HG03025 (cell line): Measurements from ENCODE around the gene RIPOR1.

Experiments used
- ATAC-seq: cut with Tn5 transposase; IDR thresholded peaks from one replicate; pipeline ENCODE4 v1.9.1; 2021; ENCODE audit warnings: mild to moderate bottlenecking, moderate library complexity; ENCODE audit not compliant: unreplicated experiment, low FRiP score

RIPOR1 gene

GRCh38 chr16:67594956-67595355, 66.3 kb downstream of the RIPOR1 start:
- ATAC-seq, result no peak
